ENCODE data around the gene SUSD6.
A peak's percentile ranks its signal among the peaks of the same experiment; 100 is the strongest.

SUSD6 gene

GRCh38 chr14:69648480-69649451 lies 37.4 kb downstream of the SUSD6 start:
- no peak for DNase-seq (ENCODE audit: low read depth in 2 of 2)

- no peak for DNase-seq (ENCODE audit: low read depth in 2 of 2)
Observed at GRCh38 chr14:69650948-69651369, 39.6 kb downstream of the SUSD6 start.

- DNase-seq (ENCODE audit: low read depth in 2 of 2): no peak
Observed at GRCh38 chr14:69651664-69652063, 40.3 kb downstream of the SUSD6 start.

GRCh38 chr14:69652942-69653684 lies 41.7 kb downstream of the SUSD6 start:
- DNase-seq (ENCODE audit: low read depth in 2 of 2): no peak

- no peak for DNase-seq (ENCODE audit: low read depth in 2 of 2)
Observed at GRCh38 chr14:69654116-69654515, 42.7 kb downstream of the SUSD6 start.

- no peak for DNase-seq (ENCODE audit: low read depth in 2 of 2)
Observed at GRCh38 chr14:69657950-69658355, 46.6 kb downstream of the SUSD6 start.

- no peak for DNase-seq (ENCODE audit: low read depth in 2 of 2)
Observed at GRCh38 chr14:69658664-69659261, 47.4 kb downstream of the SUSD6 start.

GRCh38 chr14:69660344-69661193 lies 49.2 kb downstream of the SUSD6 start:
- no peak for DNase-seq (ENCODE audit: low read depth in 2 of 2)

GRCh38 chr14:69661194-69661537 lies 49.8 kb downstream of the SUSD6 start:
- DNase-seq (ENCODE audit: low read depth in 2 of 2): no peak

- no peak for DNase-seq (ENCODE audit: low read depth in 2 of 2)
Observed at GRCh38 chr14:69662636-69663299, 51.4 kb downstream of the SUSD6 start.

- DNase-seq (ENCODE audit: low read depth in 2 of 2): no peak
Observed at GRCh38 chr14:69663300-69663643, 51.9 kb downstream of the SUSD6 start.

- DNase-seq (ENCODE audit: low read depth in 2 of 2): no peak
Observed at GRCh38 chr14:69664265-69664664, 52.9 kb downstream of the SUSD6 start.

GRCh38 chr14:69664865-69665526 lies 53.6 kb downstream of the SUSD6 start:
- DNase-seq (ENCODE audit: low read depth in 2 of 2): no peak

- no peak for DNase-seq (ENCODE audit: low read depth in 2 of 2)
Observed at GRCh38 chr14:69665631-69666030, 54.2 kb downstream of the SUSD6 start.

- no peak for DNase-seq (ENCODE audit: low read depth in 2 of 2)
Observed at GRCh38 chr14:69666112-69666511, 54.7 kb downstream of the SUSD6 start.

GRCh38 chr14:69666690-69667211 lies 55.4 kb downstream of the SUSD6 start:
- DNase-seq (ENCODE audit: low read depth in 2 of 2): peak; percentile 53 to 62

- no peak for DNase-seq (ENCODE audit: low read depth in 2 of 2)
Observed at GRCh38 chr14:69667938-69668335, 56.5 kb downstream of the SUSD6 start.

- no peak for DNase-seq (ENCODE audit: low read depth in 2 of 2)
Observed at GRCh38 chr14:69669375-69669774, 58.0 kb downstream of the SUSD6 start.

- no peak for DNase-seq (ENCODE audit: low read depth in 2 of 2)
Observed at GRCh38 chr14:69670093-69670492, 58.7 kb downstream of the SUSD6 start.

- DNase-seq (ENCODE audit: low read depth in 2 of 2): no peak
Observed at GRCh38 chr14:69671365-69672030, 60.1 kb downstream of the SUSD6 start.
